Measurements from ENCODE around the gene COL11A1.
"Not testable (repeated sequence)": the region's sequence is repeated elsewhere in the genome, so short reads cannot be mapped to it uniquely, and the experiment has no call there.

Gene COL11A1

DNA sequence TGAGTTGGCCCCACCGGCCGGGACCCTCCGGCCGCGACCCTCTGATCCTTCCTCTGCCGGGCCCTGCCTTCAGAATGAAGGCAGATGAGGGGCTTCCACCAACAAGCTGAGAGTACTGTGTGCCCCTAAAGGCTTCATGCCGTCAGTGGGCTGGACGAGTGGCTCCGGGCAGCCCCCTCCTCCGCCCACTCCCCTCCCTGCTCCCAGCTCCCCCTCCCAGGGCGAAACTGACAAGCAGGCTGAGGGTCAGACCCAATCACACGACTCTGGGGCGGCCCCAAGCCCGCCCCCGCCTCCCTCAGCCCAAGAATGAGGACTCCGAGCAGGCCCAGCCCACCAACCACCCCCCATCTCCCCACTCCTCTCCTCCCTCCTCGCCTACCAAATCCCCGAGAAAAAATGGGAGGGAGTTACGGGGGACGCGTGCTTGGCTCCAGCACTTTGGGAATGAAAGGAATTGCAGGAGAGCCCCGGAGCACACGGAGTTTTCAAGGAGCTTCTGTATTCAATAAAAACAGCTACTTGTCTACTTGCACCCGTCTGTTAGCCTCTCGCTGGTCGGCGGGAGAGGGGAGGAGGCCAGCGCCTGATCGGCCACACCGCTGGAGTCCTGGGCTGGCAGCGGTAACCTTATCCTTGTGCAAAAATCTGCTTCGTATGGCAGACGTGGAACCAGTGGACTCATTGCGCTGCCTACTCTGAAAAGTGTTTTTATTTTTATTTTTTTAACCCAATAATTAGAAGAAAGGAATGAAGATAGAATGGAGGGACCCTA lies at the start of gene COL11A1:
Gene COL11A1, minus strand, starts transcription at position 147 of the 775 bp plus-strand sequence. CDS start 344 bp downstream, outside the sequence.
- no peak for DNase-seq (ENCODE audit: low read depth)

DNA sequence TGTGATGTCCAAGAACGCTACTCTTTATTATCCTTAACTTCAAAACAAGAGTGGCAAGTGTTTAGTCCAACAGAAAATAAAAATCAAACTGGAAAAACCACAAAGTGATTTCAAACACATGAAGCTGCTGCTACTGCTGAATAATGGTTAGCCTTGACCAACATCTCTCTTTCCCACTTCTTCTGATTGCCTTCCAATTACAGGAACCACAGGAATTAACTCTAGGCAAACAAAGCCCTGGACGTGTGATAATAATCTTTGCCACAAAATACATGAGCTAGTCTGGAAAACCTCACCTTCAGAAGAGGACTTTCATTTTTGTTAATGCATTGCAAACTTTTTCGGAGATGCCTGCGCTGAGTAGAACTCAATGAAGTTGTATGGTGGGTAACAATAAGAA lies 48.6 kb upstream of the COL11A1 start:
- no peak for DNase-seq (ENCODE audit: low read depth)

DNA sequence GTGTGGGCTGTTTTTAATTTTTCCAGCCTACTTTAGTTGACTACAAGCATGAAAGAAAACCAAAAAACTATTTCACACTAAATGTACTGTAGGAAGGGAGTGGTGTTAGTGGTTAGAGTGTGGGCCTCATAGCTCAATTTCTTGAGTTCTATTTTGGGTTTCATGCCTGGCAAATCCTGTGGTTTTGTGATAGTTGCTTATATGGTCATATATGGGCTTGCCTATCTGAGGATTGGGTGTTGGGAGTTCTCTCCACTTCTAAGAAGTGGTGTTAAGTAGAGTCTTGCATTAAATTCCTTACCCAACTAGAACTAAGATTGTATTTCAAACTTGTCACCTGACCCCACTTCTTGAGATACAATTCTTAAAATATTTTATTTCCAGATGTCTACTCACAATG lies 37.8 kb upstream of the COL11A1 start:
- no peak for DNase-seq (ENCODE audit: low read depth)

DNA sequence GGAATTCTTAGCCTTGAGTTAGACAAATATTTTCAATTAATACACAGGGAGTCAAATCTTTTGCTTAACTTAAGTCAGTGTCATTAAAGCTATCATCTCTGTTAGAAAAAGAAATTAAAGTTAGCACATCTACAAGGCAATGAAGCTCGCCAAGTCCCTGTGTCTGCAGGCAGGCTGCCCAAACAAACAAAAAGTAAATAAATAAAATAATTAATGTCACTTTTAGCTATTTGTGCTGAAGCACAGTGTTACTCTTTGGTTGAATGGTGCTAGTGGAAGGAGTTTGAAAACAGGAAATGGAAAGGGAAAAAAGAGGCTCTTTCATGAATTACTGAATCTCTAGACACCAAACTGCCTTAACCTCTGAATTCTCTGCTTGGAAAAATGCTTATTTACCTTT lies 37.1 kb upstream of the COL11A1 start:
- DNase-seq (ENCODE audit: low read depth), result no peak

DNA sequence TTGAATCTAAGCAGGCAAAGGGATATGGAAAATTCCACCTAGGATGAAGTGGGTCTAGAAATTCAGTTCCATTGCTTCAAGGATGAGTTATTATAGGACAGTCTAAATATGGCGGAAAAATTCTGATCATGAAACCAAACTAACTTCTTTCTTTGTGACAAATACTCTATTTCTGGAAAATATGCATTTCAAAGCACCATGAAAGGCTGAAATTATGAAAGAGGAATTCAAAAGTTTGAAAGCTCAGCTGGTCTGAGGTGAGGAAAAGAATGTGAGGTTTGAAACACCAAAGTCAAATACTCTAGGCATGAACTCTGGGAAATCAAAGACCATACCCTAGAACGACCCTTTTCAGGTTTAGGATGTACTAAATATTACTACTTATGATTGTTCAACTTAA lies 36.4 kb upstream of the COL11A1 start:
- DNase-seq (ENCODE audit: low read depth), result no peak

DNA sequence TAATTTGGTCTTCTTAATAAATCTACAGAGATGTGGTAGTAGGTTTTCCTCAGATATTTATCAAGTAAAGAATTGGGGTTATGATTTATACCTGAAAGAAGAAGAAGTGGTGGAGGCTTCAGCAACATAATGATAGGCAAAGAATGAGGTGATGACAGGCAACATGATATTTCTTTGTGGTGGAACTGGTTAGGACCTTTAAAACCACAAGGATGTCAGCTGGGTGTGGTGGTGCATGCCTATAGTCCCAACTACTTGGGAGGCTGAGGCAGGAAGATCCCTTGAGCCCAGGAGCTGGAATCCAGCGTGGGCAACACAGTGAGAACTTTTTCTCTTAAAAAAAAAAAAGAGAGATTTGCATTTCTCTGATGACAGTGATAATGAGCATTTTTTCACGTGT lies 34.1 kb upstream of the COL11A1 start:
- DNase-seq (ENCODE audit: low read depth), result no peak

DNA sequence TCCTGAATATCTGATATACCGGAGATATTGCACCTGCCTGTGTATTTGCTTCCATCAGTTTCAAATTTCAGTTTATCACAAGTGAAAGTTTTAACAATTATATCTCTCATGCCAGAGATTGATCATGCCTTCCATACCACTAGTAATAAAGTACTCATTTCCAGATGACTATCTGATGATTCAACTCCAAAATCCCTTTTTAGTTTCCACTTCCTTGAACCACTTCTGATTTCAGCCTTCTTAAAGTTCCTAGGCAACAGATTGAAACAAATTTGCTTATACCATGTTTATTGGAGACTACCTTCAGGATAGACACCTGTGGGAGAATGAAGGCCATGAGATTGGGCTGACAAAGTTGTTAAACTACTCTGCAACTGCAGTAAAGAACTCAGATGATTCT lies 21.5 kb upstream of the COL11A1 start:
- DNase-seq (ENCODE audit: low read depth), result no peak

DNA sequence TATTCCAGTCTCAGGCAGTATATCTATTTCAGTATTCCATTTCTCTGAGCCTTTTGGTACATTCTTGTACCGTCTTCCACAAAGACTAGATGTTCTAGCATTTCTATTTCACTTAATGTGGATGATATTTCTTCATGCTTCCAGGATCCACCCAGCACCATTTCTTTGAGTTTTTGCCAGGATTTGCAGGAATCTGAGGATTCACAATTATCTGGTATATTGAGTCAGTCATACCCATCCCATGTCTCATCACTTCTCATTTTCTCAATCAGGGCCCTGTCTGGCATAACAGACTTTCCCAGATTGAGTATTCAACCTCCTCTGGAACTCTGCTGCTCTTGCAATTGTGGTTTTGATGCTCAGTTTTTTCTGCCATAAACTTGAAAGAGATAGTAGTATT lies 20.9 kb upstream of the COL11A1 start:
- DNase-seq (ENCODE audit: low read depth), result no peak

DNA sequence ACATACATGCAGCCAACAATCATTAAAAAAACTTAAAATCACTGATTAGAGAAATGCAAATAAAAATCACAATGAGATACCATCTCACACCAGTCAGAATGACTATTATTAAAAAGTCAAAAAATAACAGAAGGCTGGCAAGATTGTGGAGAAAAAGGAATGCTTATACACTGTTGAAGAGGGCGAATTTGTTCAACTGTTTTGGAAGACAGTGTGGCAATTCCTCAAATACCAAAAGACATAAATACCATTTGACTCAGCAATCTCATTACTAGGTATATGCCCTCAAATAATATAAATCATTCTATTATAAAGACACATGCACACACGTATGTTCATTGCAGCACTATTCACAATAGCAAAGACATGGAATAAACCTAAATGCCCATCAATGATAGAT lies 19.9 kb upstream of the COL11A1 start:
- not testable (repeated sequence) for DNase-seq (ENCODE audit: low read depth)

DNA sequence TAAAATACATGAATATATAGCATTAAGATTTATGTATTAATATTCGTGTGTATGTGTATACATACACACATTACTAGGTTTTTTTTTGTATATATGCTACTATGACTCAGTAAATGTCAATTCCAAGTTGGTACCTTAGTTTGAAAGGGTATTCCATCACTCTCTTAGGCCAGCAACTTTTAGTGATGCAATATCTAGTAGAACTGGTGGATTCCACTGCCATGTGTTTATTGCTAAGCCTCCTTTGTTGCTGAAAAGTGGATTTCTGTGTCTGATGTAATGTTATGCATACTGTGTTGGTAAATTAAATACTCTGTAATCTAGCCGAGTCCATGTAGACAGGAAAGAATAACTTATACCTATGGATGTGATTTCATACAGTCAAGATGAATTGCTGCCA lies 16.9 kb upstream of the COL11A1 start:
- DNase-seq (ENCODE audit: low read depth), result no peak

DNA sequence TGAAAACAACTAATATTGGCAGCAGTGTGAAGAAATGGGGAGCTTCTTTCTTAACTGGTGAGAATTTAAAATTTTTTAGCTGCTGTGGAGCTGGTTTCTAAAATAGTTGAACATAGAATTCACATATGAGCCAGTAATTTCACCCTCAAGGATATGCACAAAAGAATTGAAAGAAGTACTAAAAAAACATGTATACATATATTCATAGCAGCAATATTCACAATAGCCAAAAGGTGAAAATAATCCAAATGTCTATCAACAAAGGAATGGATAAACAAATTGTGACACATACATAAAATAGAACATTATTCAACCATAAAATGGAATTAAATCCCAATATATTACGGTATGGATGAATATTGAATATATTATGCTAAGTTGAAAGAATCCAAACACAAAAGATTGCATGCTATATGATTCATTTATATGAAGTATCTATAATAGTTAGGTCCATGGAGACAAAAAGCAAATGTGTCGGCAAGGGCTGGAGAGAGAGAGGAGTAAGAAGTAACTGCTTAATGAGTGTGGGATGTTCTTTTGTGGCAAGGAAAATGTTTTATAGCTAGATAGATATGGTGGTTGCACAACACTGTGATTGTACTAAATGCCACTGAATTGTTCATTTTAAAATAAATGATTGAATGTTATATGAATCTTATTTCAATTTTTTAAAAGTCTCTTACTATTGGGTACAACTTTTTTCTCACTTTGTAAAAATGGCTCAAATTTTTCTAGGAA lies 14.8 kb upstream of the COL11A1 start:
- DNase-seq (ENCODE audit: low read depth), result no peak

DNA sequence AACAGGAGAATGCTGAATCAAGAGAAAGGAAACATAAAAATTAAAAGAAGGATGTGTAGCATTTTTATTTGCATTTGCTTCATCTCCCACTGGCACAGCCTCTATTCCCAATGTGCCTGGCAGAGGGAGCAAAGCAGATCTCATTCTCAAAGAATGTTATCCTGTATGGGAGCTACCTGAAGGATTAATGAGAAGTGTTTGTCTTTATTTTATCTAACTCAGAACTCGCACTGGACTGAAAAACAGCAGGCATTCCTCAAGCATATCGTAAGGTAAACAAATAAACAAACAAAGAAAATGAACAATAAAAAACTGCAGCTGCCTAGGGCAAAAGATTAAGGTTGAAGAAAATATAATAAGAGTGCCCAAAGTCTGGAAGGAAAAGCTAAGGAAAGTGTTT lies 12.7 kb upstream of the COL11A1 start:
- DNase-seq (ENCODE audit: low read depth), result no peak

DNA sequence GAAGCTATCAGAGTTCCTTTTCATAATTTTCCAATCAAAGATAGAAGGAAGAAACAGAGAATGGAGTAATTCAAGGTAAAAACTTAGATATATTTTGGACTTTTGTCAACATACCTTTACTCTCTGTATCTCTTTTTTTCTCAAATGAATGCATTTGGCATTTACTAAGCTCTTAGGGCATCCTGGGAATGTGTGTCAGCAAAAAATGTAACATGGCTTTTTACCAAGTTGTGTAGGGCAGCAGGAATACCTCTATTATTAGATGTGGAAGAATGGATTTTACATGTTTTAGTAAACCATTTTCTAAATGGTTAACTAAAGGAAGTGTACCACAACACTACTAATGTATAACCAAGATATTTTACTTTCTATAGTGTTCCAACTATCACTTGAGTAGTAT lies 4.2 kb upstream of the COL11A1 start:
- DNase-seq (ENCODE audit: low read depth), result no peak

DNA sequence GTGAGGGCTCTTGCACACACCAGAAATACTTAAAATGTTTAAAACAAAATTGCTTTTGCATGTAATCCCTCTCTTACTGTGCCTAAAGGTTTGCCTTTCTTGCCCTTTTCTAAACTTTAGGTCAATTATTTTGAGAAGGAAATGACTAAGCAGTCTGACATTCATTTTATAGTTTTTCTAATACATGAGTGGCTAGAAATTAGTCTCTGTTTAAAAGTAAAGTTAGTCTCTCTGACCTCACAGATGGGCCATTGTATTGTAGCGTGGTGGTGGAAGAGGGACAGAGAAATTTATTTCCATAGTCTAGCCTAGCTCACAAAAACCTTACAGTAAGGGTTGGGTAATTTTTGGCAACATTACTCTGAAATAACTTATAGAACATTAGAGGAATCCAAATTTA lies 3.6 kb upstream of the COL11A1 start:
- DNase-seq (ENCODE audit: low read depth), result no peak

DNA sequence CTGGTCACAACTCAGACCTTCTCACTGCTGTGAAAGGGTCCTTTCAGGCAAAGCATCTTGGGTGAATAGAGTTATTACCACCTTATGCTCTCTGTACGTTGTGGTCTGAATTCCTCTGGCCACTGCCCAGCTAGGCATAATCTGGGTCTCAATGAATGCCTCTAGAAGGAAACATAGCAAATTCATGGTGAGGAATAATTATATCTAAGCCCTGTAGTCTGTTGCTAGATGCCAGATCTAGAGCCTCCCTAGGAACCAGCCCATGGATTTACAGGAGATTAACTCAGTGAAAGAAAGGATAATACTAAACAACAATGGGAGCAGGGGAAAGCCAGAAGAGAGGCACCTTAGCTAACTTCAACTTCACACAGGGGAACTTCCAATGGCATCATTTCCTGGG lies 2.4 kb upstream of the COL11A1 start:
- no peak for DNase-seq (ENCODE audit: low read depth)

DNA sequence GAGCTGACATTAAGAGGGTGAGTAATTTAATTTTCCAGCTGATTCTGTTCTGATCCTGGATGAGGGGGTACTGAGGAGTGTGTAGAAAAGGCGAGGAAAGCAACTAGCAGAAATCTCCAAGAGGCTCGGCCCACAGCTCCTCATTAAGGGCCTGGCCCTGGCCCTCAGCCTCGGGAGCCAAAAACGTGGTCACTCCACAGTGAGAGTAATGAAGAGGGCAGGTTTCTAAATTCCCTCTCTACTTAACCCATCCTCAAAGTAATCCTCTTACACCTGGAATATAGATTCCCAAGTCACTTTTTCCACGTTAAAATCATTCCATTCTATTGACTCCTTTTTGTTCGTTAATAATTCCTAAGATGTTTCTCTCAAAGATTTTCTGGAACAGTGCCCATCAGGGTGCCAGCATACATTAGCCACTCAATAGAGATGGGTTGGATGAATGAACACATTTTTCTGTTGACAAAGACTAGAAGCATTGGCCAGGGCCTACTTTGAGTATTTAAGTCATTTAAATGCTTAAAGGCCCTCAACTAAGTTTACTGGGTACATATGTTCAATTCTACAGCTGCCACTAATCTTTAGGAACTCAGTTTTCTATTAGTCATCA lies 1.1 kb upstream of the COL11A1 start:
- no peak for DNase-seq (ENCODE audit: low read depth)

DNA sequence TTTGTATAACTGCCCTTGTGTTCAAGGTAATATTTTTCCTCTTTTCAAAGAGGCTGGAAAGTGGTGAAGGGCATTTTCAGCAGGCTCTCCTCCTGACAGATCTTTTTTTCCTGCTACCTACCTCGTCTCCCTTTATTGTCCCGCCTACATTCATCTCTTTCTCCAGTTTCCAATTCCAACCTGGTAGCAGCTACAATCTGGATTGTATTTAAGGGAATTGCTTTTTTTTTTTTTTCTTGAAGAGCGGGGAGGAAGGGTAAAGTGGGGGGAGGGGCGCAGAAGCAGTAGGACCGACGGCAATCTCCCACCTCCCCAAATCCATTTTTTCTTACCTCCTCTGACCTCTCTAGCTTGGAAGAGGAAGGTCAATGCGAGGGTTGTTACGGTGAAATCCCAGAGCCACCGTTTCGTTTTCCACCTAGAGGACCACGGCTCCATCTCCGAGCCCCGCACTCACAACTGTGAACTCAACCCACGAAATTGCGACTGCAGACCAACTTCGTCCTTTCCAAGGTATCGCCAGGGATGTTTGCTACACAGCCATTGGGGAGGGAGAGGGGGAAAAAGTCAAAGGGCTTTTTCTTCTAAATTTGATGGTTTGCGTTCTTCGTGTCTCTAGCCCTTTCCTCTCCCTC lies 464 bp downstream of the COL11A1 start:
- no peak for DNase-seq (ENCODE audit: low read depth)

DNA sequence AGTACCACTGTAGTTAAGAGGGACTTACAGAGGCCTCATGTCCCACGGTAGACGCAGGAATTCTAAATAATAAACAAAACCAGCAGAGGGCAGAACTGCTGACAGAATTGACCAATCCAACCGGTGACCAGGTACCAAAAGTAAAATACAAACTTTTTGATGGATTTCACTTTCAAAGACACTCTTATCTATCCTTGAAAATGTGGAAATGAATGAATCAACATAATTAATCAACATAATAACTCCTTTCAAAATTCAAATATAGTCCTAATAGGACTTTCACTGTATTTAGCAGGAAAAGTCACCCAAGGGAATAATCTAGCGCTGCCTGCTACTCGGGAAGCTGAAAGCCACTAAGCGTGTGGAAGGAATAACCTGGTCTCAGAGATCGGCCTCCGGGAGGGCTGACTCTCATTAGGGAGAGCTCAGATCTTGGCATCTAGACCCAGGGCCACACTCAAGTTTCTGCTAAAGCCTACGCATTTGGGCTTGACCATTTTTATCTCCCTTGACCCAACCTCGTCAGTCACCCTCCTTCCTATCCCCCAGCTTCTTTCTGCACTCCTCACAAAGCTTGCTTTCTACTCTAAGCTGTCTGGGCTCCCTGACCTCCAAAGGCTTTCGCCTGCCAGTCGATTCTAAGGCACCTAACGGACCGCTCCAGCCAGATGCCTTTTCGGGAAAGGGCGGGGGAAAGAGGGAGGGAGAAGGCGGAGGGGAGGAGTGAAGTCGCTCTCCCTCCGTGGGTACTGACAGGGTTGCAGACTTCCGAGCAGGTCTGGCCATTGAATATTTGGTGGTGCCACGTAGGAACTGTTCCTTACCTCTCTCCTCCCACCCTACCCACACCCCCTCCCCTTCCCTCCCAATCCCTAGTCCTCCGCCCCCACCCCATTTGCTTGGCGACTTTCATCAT lies 1.6 kb downstream of the COL11A1 start:
- no peak for DNase-seq (ENCODE audit: low read depth)

DNA sequence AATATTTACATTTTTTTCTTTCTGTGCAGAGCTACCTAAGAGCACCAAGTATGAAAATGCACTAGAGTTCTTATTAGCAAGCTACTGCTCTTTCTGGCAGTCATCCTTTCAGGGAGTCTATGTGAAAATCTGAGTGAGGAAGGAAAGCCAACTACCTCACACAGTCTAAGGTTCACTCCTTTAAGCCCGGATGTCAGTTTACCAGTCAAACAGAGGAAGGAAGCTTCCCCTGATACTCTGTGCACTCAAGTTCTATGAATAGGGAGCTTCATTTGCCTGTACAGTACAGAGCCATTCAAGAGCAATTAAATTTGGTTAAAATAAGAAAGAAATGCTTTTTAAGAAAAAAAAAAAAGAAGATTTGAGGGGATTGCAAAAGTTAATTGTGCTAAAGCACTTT lies 6.9 kb downstream of the COL11A1 start:
- no peak for DNase-seq (ENCODE audit: low read depth)

DNA sequence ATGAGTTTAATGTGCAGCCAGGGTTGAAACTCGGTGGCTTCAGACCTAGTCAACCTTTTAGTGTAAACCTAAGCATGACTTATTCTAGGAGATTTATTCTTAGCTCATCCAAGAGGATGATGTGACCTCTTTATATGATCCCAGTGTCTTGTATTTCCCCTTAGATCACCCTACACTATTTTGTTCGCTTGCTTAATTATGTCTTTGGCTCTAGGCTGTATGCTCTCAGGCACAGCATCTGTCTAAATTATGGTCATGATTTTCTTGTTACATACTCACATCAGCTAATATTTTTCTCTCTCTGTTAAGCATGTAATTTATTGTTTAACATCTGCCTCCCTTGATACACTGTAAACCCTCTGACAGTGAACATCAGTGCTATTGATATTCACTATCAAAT lies 19.1 kb downstream of the COL11A1 start:
- no peak for DNase-seq (ENCODE audit: low read depth)

DNA sequence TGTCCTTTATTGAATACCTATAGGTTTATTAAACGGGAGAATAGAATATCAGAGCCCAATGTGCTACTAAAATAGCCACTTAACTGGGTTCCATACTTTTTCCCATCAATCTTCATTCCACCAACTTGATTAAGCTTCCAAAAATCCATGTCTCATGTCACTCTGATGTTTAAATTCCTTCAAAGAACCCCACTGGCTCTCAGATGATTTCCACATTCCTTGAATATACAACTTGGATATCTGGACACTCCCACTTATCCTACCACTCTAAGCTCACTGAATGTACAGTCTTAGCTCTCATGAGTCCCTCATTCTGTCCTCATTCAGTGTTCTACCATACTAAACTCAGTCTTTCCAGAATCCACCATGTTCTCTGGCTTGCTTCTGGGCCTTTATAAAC lies 21.1 kb downstream of the COL11A1 start:
- DNase-seq (ENCODE audit: low read depth), result no peak

DNA sequence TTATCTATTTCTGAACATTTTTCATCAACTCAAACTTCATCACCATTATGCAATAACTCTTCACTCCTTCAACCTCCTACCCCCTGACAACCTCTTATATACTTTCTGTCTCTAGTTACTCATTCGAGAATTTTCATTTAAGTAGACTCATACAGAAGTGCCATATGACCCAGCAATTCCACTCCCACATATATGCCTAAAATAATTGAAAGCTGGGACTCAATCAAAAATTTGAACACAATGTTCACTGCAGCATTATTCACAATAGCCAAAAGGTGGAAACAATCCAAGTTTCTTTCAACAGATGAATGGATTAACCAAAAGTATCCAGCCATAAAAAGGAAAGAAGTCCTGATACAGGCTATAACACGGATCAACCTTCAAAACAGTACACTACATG lies 24.1 kb downstream of the COL11A1 start:
- no peak for DNase-seq (ENCODE audit: low read depth)
